ENCODE results near the gene CASQ2. TPM values are rescaled to one million over a fixed set of nuclear protein-coding genes. Genes with fewer than 3 reads are reported as not detected.

CASQ2 gene
- total RNA-seq, 1 experiment from 2014 or later, result not detected

- H3K4me1 ChIP-seq (ENCODE audit: control insufficient read depth in 1 of 2, insufficient read depth in 2 of 2, low read length in 2 of 2), result peaks cover 0 to 5% of the 10 kb centered on the region in 2 experiments; a peak in 2 of 4 replicates
- no TSS peak for BruUV-seq (replicated peaks)
- H3K27ac ChIP-seq (ENCODE audit: low read depth, low read length), result no peak overlapping the region
- H3K79me2 ChIP-seq (ENCODE audit: insufficient read depth, low read length), result no peaks in the 10 kb centered on the region
- no peaks in the 10 kb centered on the region for H4K20me1 ChIP-seq (ENCODE audit: insufficient read depth)
- TF ChIP-seq POLR2A (IDR thresholded peaks at IDR 0.05; ENCODE audit: borderline replicate concordance, extremely low read depth, insufficient read depth, insufficient read length) (no peak), RAD21 (IDR thresholded peaks at IDR 0.05; ENCODE audit: low read depth) (no peak), CTCF (IDR thresholded peaks at IDR 0.05 in 2 of 3, conservative IDR thresholded peaks at IDR 0.05 in 1 of 3; ENCODE audit: borderline replicate concordance in 1 of 3, insufficient read depth in 1 of 3, low read depth in 2 of 3, low read length in 2 of 3) (no peak), SIN3A (IDR thresholded peaks at IDR 0.05; ENCODE audit: low read depth) (no peak), CBX3 (IDR thresholded peaks at IDR 0.05; ENCODE audit: low read depth) (no peak), ZNF274 (IDR thresholded peaks at IDR 0.05; ENCODE audit: low read depth, low read length) (no peak), REST (IDR thresholded peaks at IDR 0.05; ENCODE audit: low read depth) (no peak), JUND (IDR thresholded peaks at IDR 0.05) (no peak), POLR2AphosphoS5 (IDR thresholded peaks at IDR 0.05; ENCODE audit: low read depth, low read length) (no peak)
- H3K9me2 ChIP-seq (ENCODE audit: insufficient read depth), result no peaks in the 10 kb centered on the region
- no peaks in the 10 kb centered on the region for H3K36me3 ChIP-seq (ENCODE audit: control insufficient read depth in 1 of 2, insufficient read depth in 2 of 2, low read length in 2 of 2)
- ChIA-PET POLR2A (interaction anchor here (1.2 kb wide), 1 partner anchor 213 kb away, joined by 3 read pairs; no protein-coding TSS in a partner anchor), CTCF (interaction anchor here (0.7 to 3.3 kb wide), 12 partner anchors 48 to 628 kb away, joined by 3 to 46 read pairs (median 4); no protein-coding TSS in a partner anchor), RAD21 (ENCODE audit: low non-redundant PET in 1 of 2, low total read pairs in 2 of 2, uncharacterized antibody in 2 of 2, unreplicated experiment in 2 of 2) (interaction anchor here (0.9 to 2.6 kb wide), 6 partner anchors 43 to 216 kb away, joined by 3 to 14 read pairs (median 4); no protein-coding TSS in a partner anchor)
- DNase-seq (ENCODE audit: low read depth, low spot score) (no peak), ATAC-seq (no peak)
- H3K9ac ChIP-seq (ENCODE audit: low read length), result no peak overlapping the region
- intact Hi-C loops (cut with micrococcal nuclease), result no loop called here
- H3K4me2 ChIP-seq (ENCODE audit: low read length), result no peak overlapping the region
- no peak overlapping the region for H2AFZ ChIP-seq (ENCODE audit: low read depth, low read length, poor library complexity, severe bottlenecking)
- no peak overlapping the region for H3K4me3 ChIP-seq (replicated peaks in 1 of 2; ENCODE audit: low read depth in 1 of 2, low read length in 2 of 2)
- H3K27me3 ChIP-seq (ENCODE audit: insufficient read depth, low read length), result no peaks in the 10 kb centered on the region
- no peaks in the 10 kb centered on the region for H3K9me3 ChIP-seq (ENCODE audit: control insufficient read depth in 1 of 2, insufficient read depth in 1 of 2, low read depth in 1 of 2, low read length in 2 of 2)
These were observed 3.4 kb downstream of the CASQ2 start for GRCh38 chr1:115765091-115765490.
